OCI-M2 (cell line): ENCODE measurements around the gene ADAMTS8.
A peak's percentile ranks its signal among the peaks of the same experiment; 100 is the strongest.
"Not testable (repeated sequence)": the region's sequence is repeated elsewhere in the genome, so short reads cannot be mapped to it uniquely, and the experiment has no call there.

Experiments
- DNase-seq: peaks from one replicate; lab custom pipeline; 2025; ENCODE audit not compliant: unreplicated experiment; lab: John Stamatoyannopoulos, UW

Gene ADAMTS8

DNA sequence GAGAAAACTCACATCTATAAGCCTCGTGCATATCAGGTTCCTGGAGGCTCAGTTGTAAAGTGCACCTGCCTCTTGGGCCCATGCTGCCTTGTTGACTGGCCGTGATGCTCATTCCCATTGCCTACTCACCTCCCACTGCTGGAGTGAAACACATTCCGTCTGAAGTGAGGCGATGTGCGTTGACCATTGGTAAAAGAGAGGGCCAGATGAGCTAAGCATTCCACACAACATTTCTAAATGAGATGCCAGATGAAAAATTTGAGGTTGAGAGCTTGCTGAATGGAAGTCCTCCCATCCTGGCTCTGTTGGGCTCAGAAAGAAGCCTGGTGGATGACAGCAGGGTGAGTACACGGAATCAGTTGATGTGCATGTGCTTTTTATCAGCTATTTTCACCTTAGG, 11.5 kb upstream of the ADAMTS8 start:
- no peak for DNase-seq

- no peak for DNase-seq
These were observed 10.7 kb upstream of the ADAMTS8 start for GRCh38 chr11:130439160-130439519.

- DNase-seq: not testable (repeated sequence)
These were observed 10.2 kb upstream of the ADAMTS8 start for GRCh38 chr11:130438401-130439159.

- DNase-seq: no peak
These were observed 9.4 kb upstream of the ADAMTS8 start for GRCh38 chr11:130437848-130438247.

DNA sequence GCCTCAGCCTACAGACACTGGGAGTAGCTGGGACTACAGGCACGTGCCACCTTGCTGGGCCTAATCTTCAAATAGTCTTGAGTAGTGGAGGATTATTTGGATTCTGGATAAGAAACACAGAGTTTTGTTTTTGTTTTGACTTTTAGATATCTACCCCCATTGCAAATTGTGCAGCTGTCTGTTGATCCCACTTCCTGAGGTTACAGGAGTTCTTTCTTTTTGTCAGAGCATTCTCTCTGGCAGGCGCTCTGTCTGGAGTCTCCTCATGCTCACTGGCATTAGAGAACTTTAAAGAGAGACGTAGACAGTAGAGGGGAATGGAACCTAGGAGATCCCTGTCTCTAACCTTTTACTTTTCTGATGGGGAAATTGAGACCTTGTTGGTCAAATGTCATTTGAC, 7.8 kb upstream of the ADAMTS8 start:
- DNase-seq: no peak

DNA sequence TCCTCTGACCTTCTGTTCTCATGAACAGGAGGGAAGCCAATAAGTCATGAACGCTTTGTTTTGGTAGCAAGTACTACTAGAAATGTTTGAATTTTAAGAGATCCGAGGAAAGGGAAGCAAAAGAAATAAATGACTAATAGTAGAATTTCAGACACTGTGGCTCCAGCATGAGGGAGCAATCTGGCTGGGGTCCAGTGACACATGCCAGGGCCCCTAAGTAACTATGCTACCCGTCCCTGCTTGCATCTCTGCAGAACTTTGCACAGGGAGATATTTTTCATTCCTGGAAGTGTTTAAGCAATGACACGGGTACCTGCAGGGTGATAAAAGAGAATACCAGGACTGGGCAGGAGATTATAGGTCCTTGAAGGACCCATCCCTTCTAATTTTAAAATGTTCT, 7.3 kb upstream of the ADAMTS8 start:
- no peak for DNase-seq

GRCh38 chr11:130434521-130435223, 6.3 kb upstream of the ADAMTS8 start:
- peak; percentile 9 for DNase-seq

GRCh38 chr11:130433357-130433756, 4.9 kb upstream of the ADAMTS8 start:
- DNase-seq: no peak

DNA sequence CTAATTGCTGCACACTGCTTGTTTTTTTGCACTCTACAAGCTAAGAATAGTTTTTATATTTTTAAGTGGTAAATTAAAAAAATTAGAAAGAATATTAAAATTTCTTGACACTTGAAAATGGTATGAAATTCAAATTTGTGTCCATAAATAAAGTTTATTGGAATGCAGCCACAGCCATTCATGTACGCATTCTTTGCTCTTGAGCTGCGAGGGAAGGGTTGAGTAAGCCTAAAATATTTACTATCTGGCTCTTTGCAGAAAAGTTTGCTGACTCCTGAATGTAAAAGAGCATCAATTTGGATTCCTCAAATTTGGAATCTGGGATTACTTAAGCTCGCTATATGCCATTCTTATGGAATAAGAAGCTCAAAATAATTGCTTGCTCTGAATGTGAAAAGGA, 3.4 kb upstream of the ADAMTS8 start:
- no peak for DNase-seq

DNA sequence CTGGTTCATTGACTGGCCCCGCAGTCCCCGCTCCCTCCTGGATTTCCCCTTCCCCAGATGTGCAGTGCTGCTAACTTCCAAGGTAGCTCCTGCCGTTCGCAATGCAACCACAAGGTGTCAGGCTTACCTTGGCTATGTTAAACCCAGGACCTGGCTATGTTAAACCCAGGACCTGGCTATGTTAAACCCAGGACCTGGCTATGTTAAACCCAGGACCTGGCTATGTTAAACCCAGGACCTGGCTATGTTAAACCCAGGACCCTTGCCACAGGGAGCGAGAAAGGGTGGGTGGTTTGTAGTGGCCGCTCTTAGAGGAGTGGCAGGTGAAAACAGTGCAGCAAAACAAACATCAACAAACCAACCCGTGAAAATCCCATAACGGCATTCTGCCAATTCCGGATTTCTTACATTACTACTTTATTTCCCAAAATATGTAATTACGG, 2.9 kb upstream of the ADAMTS8 start:
- DNase-seq: no peak

DNA sequence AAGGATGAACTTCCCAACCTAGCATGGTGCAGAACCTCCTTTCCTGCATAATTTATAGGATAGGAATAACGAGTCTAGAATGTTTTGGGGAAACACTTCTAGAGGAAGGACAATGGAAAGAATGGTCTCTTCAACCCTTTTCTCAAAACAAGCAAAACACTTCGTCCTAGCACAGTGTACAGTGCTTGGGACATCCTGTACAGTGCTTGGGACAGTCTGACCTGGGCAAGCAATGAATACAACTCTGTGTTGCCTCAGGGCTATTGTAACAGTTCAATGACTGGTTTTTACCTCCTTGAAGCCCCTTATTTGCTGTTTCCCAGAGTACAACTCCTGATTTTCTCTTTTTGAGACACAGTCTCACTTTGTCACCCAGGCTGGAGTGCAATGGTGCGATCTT, 1.6 kb upstream of the ADAMTS8 start:
- no peak for DNase-seq

GRCh38 chr11:130429120-130429681, 792 bp upstream of the ADAMTS8 start:
- no peak for DNase-seq

DNA sequence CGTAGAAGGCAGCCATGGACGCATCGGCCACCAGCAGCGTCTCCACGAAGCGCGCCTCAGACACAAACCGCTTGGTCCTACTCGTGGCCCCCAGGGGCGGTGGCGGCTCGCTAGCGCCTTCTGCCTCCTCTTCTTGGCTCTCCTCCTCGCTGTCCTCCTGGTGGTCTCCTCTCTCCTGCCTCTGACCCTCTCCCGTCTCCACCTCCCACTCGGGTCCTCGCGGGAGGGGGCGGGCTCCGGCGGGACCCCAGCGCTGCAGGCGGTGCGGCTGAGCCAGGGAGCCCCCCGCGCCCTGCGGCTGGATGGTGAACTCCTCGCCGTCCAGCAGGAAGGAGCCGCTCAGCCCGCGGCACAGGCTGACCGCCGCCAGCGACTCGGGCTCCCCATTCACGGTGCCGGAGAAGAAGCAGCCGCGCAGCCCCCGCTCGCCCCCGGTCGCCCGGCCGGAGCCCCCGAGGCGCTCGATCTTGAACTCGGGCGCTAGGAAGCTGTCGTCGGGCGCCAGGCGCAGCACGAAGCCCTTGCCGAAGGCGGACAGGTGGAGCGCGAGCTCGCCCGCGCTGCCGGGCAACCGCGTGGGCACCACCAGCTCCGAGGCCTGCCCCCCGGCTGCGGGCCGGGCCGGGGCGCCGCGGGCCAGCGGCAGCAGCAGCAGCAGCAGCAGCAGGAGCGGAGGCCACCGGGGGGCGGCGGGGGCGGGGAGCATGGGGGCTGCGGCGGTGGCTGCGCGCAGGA, 661 bp downstream of the ADAMTS8 start:
- no peak for DNase-seq

DNA sequence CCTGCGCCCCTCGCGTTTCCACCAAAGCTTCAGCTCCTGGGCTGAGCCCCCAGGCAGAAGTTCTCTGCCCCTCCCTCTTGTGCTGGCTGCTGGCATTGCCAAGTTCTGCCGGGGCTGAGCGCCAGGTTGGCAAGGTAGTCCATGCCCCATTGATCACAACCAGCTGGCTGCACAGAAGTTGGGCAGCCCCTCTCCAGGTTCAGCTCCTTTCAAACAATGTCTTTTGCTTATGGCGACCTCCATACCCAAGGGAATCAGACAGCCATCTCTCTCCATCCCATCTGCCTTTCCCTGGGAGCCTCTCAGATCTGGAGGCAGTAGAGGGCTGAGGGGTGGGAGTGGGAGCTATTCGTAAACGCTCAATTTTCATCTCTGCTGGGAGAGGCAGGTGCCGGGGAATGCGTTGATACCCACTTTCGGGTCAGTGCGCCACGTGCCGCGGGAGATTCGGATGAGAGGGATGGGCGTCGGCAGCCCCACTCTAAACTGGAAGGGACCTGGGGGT, 1.5 kb downstream of the ADAMTS8 start:
- no peak for DNase-seq

GRCh38 chr11:130426223-130426836, 2.1 kb downstream of the ADAMTS8 start:
- no peak for DNase-seq

GRCh38 chr11:130425156-130425555, 3.3 kb downstream of the ADAMTS8 start:
- no peak for DNase-seq

- DNase-seq: no peak
These were observed 3.7 kb downstream of the ADAMTS8 start for GRCh38 chr11:130424613-130425140.

GRCh38 chr11:130423541-130424142, 4.8 kb downstream of the ADAMTS8 start:
- DNase-seq: no peak

- DNase-seq: no peak
These were observed 6.0 kb downstream of the ADAMTS8 start for GRCh38 chr11:130422251-130422995.

- no peak for DNase-seq
These were observed 6.7 kb downstream of the ADAMTS8 start for GRCh38 chr11:130421697-130422096.
